ENCODE measurements around the gene GPAM. TPM values are rescaled to one million over a fixed set of nuclear protein-coding genes. Genes with fewer than 3 reads are reported as not detected.

GPAM gene
- total RNA-seq, 1 donor from 2014 or later = 10.0 TPM

GRCh38 chr10:112136486-112137153 is 46.9 kb downstream of the GPAM start:
- Mint-ChIP-seq H3K4me3 (ENCODE audit: unreplicated experiment) (no peak overlapping the region), H3K36me3 (ENCODE audit: unreplicated experiment) (no peaks in the 10 kb centered on the region), H3K4me1 (ENCODE audit: unreplicated experiment) (no peaks in the 10 kb centered on the region)

GRCh38 chr10:112135604-112136003 is 48.0 kb downstream of the GPAM start:
- no peak for TF ChIP-seq CTCF (IDR thresholded peaks at IDR 0.05)
- DNase-seq (ENCODE audit: extremely low spot score, unreplicated experiment) = no peak
- Mint-ChIP-seq H3K9me3 (ENCODE audit: unreplicated experiment) (no peaks in the 10 kb centered on the region), H3K4me3 (ENCODE audit: unreplicated experiment) (no peak overlapping the region), H3K4me1 (ENCODE audit: unreplicated experiment) (no peaks in the 10 kb centered on the region), H3K36me3 (ENCODE audit: unreplicated experiment) (no peaks in the 10 kb centered on the region), H3K27ac (ENCODE audit: unreplicated experiment) (no peak overlapping the region), H3K27me3 (ENCODE audit: unreplicated experiment) (peaks cover 15% of the 10 kb centered on the region)

More at GRCh38 chr10:112136486-112137153, 46.9 kb downstream of the GPAM start:
- H3K9me3 Mint-ChIP-seq (ENCODE audit: unreplicated experiment) = no peaks in the 10 kb centered on the region
- TF ChIP-seq CTCF (IDR thresholded peaks at IDR 0.05) = no peak
- no peak overlapping the region for H3K27ac Mint-ChIP-seq (ENCODE audit: unreplicated experiment)
- peaks cover 15% of the 10 kb centered on the region for H3K27me3 Mint-ChIP-seq (ENCODE audit: unreplicated experiment)
- no peak for DNase-seq (ENCODE audit: extremely low spot score, unreplicated experiment)

GRCh38 chr10:112132435-112132834 is 51.1 kb downstream of the GPAM start:
- H3K27ac Mint-ChIP-seq (ENCODE audit: unreplicated experiment) = no peak overlapping the region
- TF ChIP-seq CTCF (IDR thresholded peaks at IDR 0.05) = no peak
- peaks cover 13% of the 10 kb centered on the region for H3K27me3 Mint-ChIP-seq (ENCODE audit: unreplicated experiment)
- no peak overlapping the region for H3K4me3 Mint-ChIP-seq (ENCODE audit: unreplicated experiment)
- no peak for DNase-seq (ENCODE audit: extremely low spot score, unreplicated experiment)
- no peaks in the 10 kb centered on the region for H3K9me3 Mint-ChIP-seq (ENCODE audit: unreplicated experiment)
- no peaks in the 10 kb centered on the region for H3K36me3 Mint-ChIP-seq (ENCODE audit: unreplicated experiment)
- no peaks in the 10 kb centered on the region for H3K4me1 Mint-ChIP-seq (ENCODE audit: unreplicated experiment)

GRCh38 chr10:112131996-112132395 is 51.6 kb downstream of the GPAM start:
- no peaks in the 10 kb centered on the region for H3K4me1 Mint-ChIP-seq (ENCODE audit: unreplicated experiment)
- DNase-seq (ENCODE audit: extremely low spot score, unreplicated experiment) = no peak
- H3K4me3 Mint-ChIP-seq (ENCODE audit: unreplicated experiment) = no peak overlapping the region
- no peaks in the 10 kb centered on the region for H3K36me3 Mint-ChIP-seq (ENCODE audit: unreplicated experiment)
- H3K9me3 Mint-ChIP-seq (ENCODE audit: unreplicated experiment) = no peaks in the 10 kb centered on the region
- TF ChIP-seq CTCF (IDR thresholded peaks at IDR 0.05) = no peak
- peaks cover 13% of the 10 kb centered on the region for H3K27me3 Mint-ChIP-seq (ENCODE audit: unreplicated experiment)
- no peak overlapping the region for H3K27ac Mint-ChIP-seq (ENCODE audit: unreplicated experiment)

GRCh38 chr10:112131346-112131745 is 52.2 kb downstream of the GPAM start:
- H3K4me3 Mint-ChIP-seq (ENCODE audit: unreplicated experiment) = no peak overlapping the region
- H3K27me3 Mint-ChIP-seq (ENCODE audit: unreplicated experiment) = peaks cover 13% of the 10 kb centered on the region
- H3K4me1 Mint-ChIP-seq (ENCODE audit: unreplicated experiment) = no peaks in the 10 kb centered on the region
- no peak for DNase-seq (ENCODE audit: extremely low spot score, unreplicated experiment)
- no peaks in the 10 kb centered on the region for H3K36me3 Mint-ChIP-seq (ENCODE audit: unreplicated experiment)
- H3K27ac Mint-ChIP-seq (ENCODE audit: unreplicated experiment) = no peak overlapping the region
- H3K9me3 Mint-ChIP-seq (ENCODE audit: unreplicated experiment) = no peaks in the 10 kb centered on the region
- no peak for TF ChIP-seq CTCF (IDR thresholded peaks at IDR 0.05)

Data from osteocyte (in vitro differentiated cells).